ENCODE measurements around the gene TEX2.

GRCh38 chr17:64226132-64226531, 36.9 kb downstream of the TEX2 start:
- TF ChIP-seq, protein P1, sequence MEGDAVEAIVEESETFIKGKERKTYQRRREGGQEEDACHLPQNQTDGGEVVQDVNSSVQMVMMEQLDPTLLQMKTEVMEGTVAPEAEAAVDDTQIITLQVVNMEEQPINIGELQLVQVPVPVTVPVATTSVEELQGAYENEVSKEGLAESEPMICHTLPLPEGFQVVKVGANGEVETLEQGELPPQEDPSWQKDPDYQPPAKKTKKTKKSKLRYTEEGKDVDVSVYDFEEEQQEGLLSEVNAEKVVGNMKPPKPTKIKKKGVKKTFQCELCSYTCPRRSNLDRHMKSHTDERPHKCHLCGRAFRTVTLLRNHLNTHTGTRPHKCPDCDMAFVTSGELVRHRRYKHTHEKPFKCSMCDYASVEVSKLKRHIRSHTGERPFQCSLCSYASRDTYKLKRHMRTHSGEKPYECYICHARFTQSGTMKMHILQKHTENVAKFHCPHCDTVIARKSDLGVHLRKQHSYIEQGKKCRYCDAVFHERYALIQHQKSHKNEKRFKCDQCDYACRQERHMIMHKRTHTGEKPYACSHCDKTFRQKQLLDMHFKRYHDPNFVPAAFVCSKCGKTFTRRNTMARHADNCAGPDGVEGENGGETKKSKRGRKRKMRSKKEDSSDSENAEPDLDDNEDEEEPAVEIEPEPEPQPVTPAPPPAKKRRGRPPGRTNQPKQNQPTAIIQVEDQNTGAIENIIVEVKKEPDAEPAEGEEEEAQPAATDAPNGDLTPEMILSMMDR (IDR thresholded peaks at IDR 0.05), result no peak
- no peak for TF ChIP-seq POLR2A (IDR thresholded peaks at IDR 0.05)

Measured in Peyer's patch (tissue), 4 donors.